ENCODE data around the gene ZBTB32. TPM values are rescaled to one million over a fixed set of nuclear protein-coding genes. Genes with fewer than 3 reads are reported as not detected.

Gene ZBTB32
- polyA plus RNA-seq, 1 of the 3 experiments (the other 2 are of a cell fraction) = not detected

Other genes with a start within 250 kb of the ZBTB32 start
- not detected in 2 replicates for gene KRTDAP, start 214.1 kb upstream of the ZBTB32 start, polyA plus RNA-seq (2012; rRNA removed)
- not detected in 2 replicates for gene DMKN, start 190.9 kb upstream of the ZBTB32 start, polyA plus RNA-seq (2012; rRNA removed)
- 0.16 and 0.25 TPM in 2 replicates for gene SBSN, start 176.2 kb upstream of the ZBTB32 start, polyA plus RNA-seq (2012; rRNA removed)
- not detected in 2 replicates for gene GAPDHS, start 171.1 kb upstream of the ZBTB32 start, polyA plus RNA-seq (2012; rRNA removed)
- 201 and 202 TPM in 2 replicates for gene TMEM147, start 158.9 kb upstream of the ZBTB32 start, polyA plus RNA-seq (2012; rRNA removed)
- not detected in 2 replicates for gene ATP4A, start 140.9 kb upstream of the ZBTB32 start, polyA plus RNA-seq (2012; rRNA removed)
- gene PMIS2, start 118.4 kb upstream of the ZBTB32 start, polyA plus RNA-seq (2012; rRNA removed) = not detected in 2 replicates
- 5.1 and 7.1 TPM in 2 replicates for gene HAUS5, start 91.8 kb upstream of the ZBTB32 start, polyA plus RNA-seq (2012; rRNA removed)
- gene RBM42, start 75.5 kb upstream of the ZBTB32 start, polyA plus RNA-seq (2012; rRNA removed) = 48.5 and 69.9 TPM in 2 replicates
- 0.84 and 1.6 TPM in 2 replicates for gene ETV2, start 62.8 kb upstream of the ZBTB32 start, polyA plus RNA-seq (2012; rRNA removed)
- 826 and 889 TPM in 2 replicates for gene COX6B1, start 56.2 kb upstream of the ZBTB32 start, polyA plus RNA-seq (2012; rRNA removed)
- 0.11 and 0.16 TPM in 2 replicates for gene UPK1A, start 38.0 kb upstream of the ZBTB32 start, polyA plus RNA-seq (2012; rRNA removed)
- gene KMT2B, start 13.4 kb downstream of the ZBTB32 start, polyA plus RNA-seq (2012; rRNA removed) = 18.2 and 29.2 TPM in 2 replicates
- gene IGFLR1, start 37.9 kb downstream of the ZBTB32 start, polyA plus RNA-seq (2012; rRNA removed) = 5.1 and 5.6 TPM in 2 replicates
- gene U2AF1L4, start 40.9 kb downstream of the ZBTB32 start, polyA plus RNA-seq (2012; rRNA removed) = 25.9 and 29.4 TPM in 2 replicates
- gene PSENEN, start 41.1 kb downstream of the ZBTB32 start, polyA plus RNA-seq (2012; rRNA removed) = 66.3 and 99.2 TPM in 2 replicates
- gene LIN37, start 44.0 kb downstream of the ZBTB32 start, polyA plus RNA-seq (2012; rRNA removed) = 21.1 and 25.2 TPM in 2 replicates
- 0.10 and 0.43 TPM in 2 replicates for gene HSPB6, start 52.5 kb downstream of the ZBTB32 start, polyA plus RNA-seq (2012; rRNA removed)
- 12.3 and 12.5 TPM in 2 replicates for gene PROSER3, start 53.6 kb downstream of the ZBTB32 start, polyA plus RNA-seq (2012; rRNA removed)
- 6.5 and 7.8 TPM in 2 replicates for gene ARHGAP33, start 71.0 kb downstream of the ZBTB32 start, polyA plus RNA-seq (2012; rRNA removed)
- not detected in 2 replicates for gene PRODH2, start 108.3 kb downstream of the ZBTB32 start, polyA plus RNA-seq (2012; rRNA removed)
- not detected in 2 replicates for gene NPHS1, start 147.9 kb downstream of the ZBTB32 start, polyA plus RNA-seq (2012; rRNA removed)
- 0.21 and 0.37 TPM in 2 replicates for gene KIRREL2, start 152.4 kb downstream of the ZBTB32 start, polyA plus RNA-seq (2012; rRNA removed)
- gene APLP1, start 164.0 kb downstream of the ZBTB32 start, polyA plus RNA-seq (2012; rRNA removed) = 31.8 and 66.7 TPM in 2 replicates
- 5.5 and 11.4 TPM in 2 replicates for gene NFKBID, start 196.0 kb downstream of the ZBTB32 start, polyA plus RNA-seq (2012; rRNA removed)
- 0.59 and 0.76 TPM in 2 replicates for gene HCST, start 198.0 kb downstream of the ZBTB32 start, polyA plus RNA-seq (2012; rRNA removed)
- not detected in 2 replicates for gene TYROBP, start 203.7 kb downstream of the ZBTB32 start, polyA plus RNA-seq (2012; rRNA removed)
- gene LRFN3, start 231.8 kb downstream of the ZBTB32 start, polyA plus RNA-seq (2012; rRNA removed) = 2.1 and 5.4 TPM in 2 replicates